ENCODE data around the gene CSMD2. TPM values are rescaled to one million over a fixed set of nuclear protein-coding genes. Genes with fewer than 3 reads are reported as not detected.

The CSMD2 gene
- total RNA-seq, 1 donor from 2014 or later = 2.6 TPM

DNA sequence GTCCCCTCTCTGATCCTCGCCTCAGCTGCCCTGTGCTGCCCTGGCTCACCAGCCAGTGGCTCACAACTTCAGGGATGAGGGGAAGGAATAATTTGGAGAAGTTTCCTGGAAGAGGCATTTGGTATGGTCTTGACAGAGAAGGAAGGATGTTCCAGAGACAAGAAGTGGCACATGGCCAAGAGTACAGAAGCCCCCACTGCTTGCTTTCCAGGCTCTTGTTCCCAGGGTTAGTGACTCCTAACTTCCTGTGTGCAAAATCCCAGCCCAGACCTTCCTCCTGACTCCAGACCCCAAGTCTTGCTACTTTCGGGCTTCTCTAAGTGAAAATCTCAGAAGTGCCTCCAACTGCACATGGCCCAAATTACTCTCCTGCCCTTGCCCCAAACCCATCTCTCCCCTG is 215.5 kb downstream of the CSMD2 start:
- Histone ChIP-seq H3K9ac (no peak overlapping the region), H3K4me1 (no peaks in the 10 kb centered on the region), H3K79me2 (ENCODE audit: low read depth) (no peaks in the 10 kb centered on the region), H4K20me1 (ENCODE audit: low read depth) (no peaks in the 10 kb centered on the region), H3K27me3 (no peaks in the 10 kb centered on the region), H3K9me3 (ENCODE audit: low read depth) (no peaks in the 10 kb centered on the region), H3K36me3 (no peaks in the 10 kb centered on the region), H2AFZ (replicated peaks) (no peak overlapping the region), H3K4me3 (no peak overlapping the region), H3K4me2 (no peak overlapping the region), H3K27ac (no peak overlapping the region), H3F3A (ENCODE audit: low read depth) (no peaks in the 10 kb centered on the region)
- no peak for DNase-seq (ENCODE audit: low spot score)
- no peak overlapping the region for H3K4me3 Mint-ChIP-seq
- H3K4me1 Mint-ChIP-seq = no peaks in the 10 kb centered on the region
- no peak for TF ChIP-seq EZH2phosphoT487 (IDR thresholded peaks at IDR 0.05)
- H3K27ac Mint-ChIP-seq = no peak overlapping the region
- no peaks in the 10 kb centered on the region for H3K36me3 Mint-ChIP-seq
- H3K9me3 Mint-ChIP-seq = no peaks in the 10 kb centered on the region
- no peaks in the 10 kb centered on the region for H3K27me3 Mint-ChIP-seq (ENCODE audit: insufficient read depth, low read depth)

DNA sequence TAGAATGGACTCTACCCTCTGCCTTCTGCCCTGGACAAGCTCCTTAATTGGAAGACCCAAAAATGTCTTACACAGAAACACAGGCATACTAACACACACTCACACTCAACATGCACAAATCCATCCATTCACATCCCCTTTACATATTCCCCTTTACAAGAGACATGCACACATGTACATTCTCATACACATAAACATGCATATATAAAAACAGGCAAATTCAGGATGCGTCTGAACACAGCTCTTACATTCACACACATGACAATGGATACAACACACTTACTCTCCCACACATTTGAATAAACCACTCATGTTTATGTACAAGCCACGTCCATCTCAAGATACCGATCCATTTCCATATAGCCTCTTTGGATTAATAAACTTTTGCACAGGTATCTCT is 216.7 kb downstream of the CSMD2 start:
- no peaks in the 10 kb centered on the region for H3K4me1 ChIP-seq
- H3K4me1 Mint-ChIP-seq = no peaks in the 10 kb centered on the region
- H3K4me3 Mint-ChIP-seq = no peak overlapping the region
- no peaks in the 10 kb centered on the region for H3K27me3 Mint-ChIP-seq (ENCODE audit: insufficient read depth, low read depth)
- H2AFZ ChIP-seq (replicated peaks) = no peak overlapping the region
- H3K9me3 ChIP-seq (ENCODE audit: low read depth) = no peaks in the 10 kb centered on the region
- no peaks in the 10 kb centered on the region for H3K27me3 ChIP-seq
- H3F3A ChIP-seq (ENCODE audit: low read depth) = no peaks in the 10 kb centered on the region
- H3K27ac ChIP-seq = no peak overlapping the region
- TF ChIP-seq EZH2phosphoT487 (IDR thresholded peaks at IDR 0.05) = no peak
- TF ChIP-seq EZH2 (IDR thresholded peaks at IDR 0.05) = no peak
- TF ChIP-seq, protein P1, sequence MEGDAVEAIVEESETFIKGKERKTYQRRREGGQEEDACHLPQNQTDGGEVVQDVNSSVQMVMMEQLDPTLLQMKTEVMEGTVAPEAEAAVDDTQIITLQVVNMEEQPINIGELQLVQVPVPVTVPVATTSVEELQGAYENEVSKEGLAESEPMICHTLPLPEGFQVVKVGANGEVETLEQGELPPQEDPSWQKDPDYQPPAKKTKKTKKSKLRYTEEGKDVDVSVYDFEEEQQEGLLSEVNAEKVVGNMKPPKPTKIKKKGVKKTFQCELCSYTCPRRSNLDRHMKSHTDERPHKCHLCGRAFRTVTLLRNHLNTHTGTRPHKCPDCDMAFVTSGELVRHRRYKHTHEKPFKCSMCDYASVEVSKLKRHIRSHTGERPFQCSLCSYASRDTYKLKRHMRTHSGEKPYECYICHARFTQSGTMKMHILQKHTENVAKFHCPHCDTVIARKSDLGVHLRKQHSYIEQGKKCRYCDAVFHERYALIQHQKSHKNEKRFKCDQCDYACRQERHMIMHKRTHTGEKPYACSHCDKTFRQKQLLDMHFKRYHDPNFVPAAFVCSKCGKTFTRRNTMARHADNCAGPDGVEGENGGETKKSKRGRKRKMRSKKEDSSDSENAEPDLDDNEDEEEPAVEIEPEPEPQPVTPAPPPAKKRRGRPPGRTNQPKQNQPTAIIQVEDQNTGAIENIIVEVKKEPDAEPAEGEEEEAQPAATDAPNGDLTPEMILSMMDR (IDR thresholded peaks at IDR 0.05) = no peak
- H3K9me3 Mint-ChIP-seq = no peaks in the 10 kb centered on the region
- H3K36me3 ChIP-seq = no peaks in the 10 kb centered on the region
- H3K27ac Mint-ChIP-seq = no peak overlapping the region
- no peaks in the 10 kb centered on the region for H4K20me1 ChIP-seq (ENCODE audit: low read depth)
- H3K36me3 Mint-ChIP-seq = no peaks in the 10 kb centered on the region
- H3K79me2 ChIP-seq (ENCODE audit: low read depth) = no peaks in the 10 kb centered on the region
- DNase-seq (ENCODE audit: low spot score) = no peak
- no peak overlapping the region for H3K4me3 ChIP-seq
- no peak overlapping the region for H3K4me2 ChIP-seq
- H3K9ac ChIP-seq = no peak overlapping the region

DNA sequence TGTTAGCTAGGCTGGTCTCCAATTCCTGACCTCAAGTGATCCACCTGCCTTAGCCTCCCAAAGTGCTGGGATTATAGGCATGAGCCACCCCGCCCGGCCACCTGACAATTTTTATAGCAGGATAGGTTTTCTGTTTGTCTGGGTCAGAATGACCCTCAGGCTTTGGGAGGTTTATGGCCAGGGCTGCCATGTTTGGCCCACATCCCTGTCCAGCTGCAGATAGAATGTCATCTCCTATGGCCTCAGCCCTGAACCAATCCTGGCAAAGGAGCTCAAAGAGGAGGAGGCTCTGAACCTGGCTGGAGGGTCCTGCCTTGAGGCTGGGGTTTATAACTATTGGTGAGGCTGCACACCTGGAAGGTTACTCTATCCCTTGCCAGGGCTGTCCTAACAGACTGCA is 218.2 kb downstream of the CSMD2 start:
- H3K4me3 ChIP-seq = no peak overlapping the region

DNA sequence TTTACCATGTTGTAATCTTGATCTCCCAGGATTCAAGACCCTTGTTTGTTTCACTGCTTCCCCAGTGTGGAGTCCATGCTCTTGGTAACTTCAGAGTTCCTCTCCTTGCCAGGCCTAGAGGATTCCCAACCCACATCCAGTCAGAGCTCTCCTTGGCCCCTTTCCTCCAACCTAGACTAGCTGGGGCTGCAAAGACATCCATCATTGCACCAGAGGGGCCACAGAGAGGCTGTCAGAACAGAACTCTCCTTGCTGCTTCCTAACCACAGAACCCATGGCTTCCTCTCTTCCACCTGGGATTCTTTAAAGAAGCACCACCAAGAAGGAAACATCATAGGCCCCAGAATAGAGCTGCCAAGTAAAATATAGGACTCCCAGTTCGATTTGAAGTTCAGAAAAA is 220.2 kb downstream of the CSMD2 start:
- no peaks in the 10 kb centered on the region for H3K4me1 ChIP-seq
- no peaks in the 10 kb centered on the region for H3K4me1 Mint-ChIP-seq

More for the DNA sequence above, 218.2 kb downstream of the CSMD2 start:
- Histone ChIP-seq H4K20me1 (ENCODE audit: low read depth) (no peaks in the 10 kb centered on the region), H3K9ac (no peak overlapping the region), H3K4me1 (no peaks in the 10 kb centered on the region), H3K27ac (no peak overlapping the region), H2AFZ (replicated peaks) (no peak overlapping the region), H3F3A (ENCODE audit: low read depth) (no peaks in the 10 kb centered on the region), H3K27me3 (no peaks in the 10 kb centered on the region), H3K9me3 (ENCODE audit: low read depth) (no peaks in the 10 kb centered on the region), H3K79me2 (ENCODE audit: low read depth) (no peaks in the 10 kb centered on the region), H3K36me3 (no peaks in the 10 kb centered on the region), H3K4me2 (no peak overlapping the region)
- H3K4me1 Mint-ChIP-seq = no peaks in the 10 kb centered on the region
- no peak overlapping the region for H3K4me3 Mint-ChIP-seq
- no peak overlapping the region for H3K27ac Mint-ChIP-seq
- TF ChIP-seq, protein P1 (IDR thresholded peaks at IDR 0.05) = no peak
- TF ChIP-seq EZH2phosphoT487 (IDR thresholded peaks at IDR 0.05) (no peak), EZH2 (IDR thresholded peaks at IDR 0.05) (no peak)
- no peaks in the 10 kb centered on the region for H3K36me3 Mint-ChIP-seq
- no peak for DNase-seq (ENCODE audit: low spot score)
- no peaks in the 10 kb centered on the region for H3K27me3 Mint-ChIP-seq (ENCODE audit: insufficient read depth, low read depth)
- H3K9me3 Mint-ChIP-seq = no peaks in the 10 kb centered on the region

More for the DNA sequence above, 220.2 kb downstream of the CSMD2 start:
- Mint-ChIP-seq H3K4me3 (no peak overlapping the region), H3K27me3 (ENCODE audit: insufficient read depth, low read depth) (no peaks in the 10 kb centered on the region), H3K27ac (no peak overlapping the region), H3K9me3 (no peaks in the 10 kb centered on the region), H3K36me3 (no peaks in the 10 kb centered on the region)
- Histone ChIP-seq H3K79me2 (ENCODE audit: low read depth) (no peaks in the 10 kb centered on the region), H4K20me1 (ENCODE audit: low read depth) (no peaks in the 10 kb centered on the region), H3K9me3 (ENCODE audit: low read depth) (no peaks in the 10 kb centered on the region), H3K27ac (no peak overlapping the region), H3K36me3 (no peaks in the 10 kb centered on the region), H3K4me3 (no peak overlapping the region), H3K4me2 (no peak overlapping the region), H3K27me3 (no peaks in the 10 kb centered on the region), H2AFZ (replicated peaks) (no peak overlapping the region), H3K9ac (no peak overlapping the region), H3F3A (ENCODE audit: low read depth) (no peaks in the 10 kb centered on the region)
- no peak for DNase-seq (ENCODE audit: low spot score)
- TF ChIP-seq EZH2phosphoT487 (IDR thresholded peaks at IDR 0.05) (no peak), EZH2 (IDR thresholded peaks at IDR 0.05) (no peak)
- TF ChIP-seq, protein P1 (IDR thresholded peaks at IDR 0.05) = no peak

All from neural progenitor cell (in vitro differentiated cells).